WTC11 (cell line): Measurements from ENCODE around the gene FGD3. TPM values are rescaled to one million over a fixed set of nuclear protein-coding genes. Genes with fewer than 3 reads are reported as not detected.
A peak's percentile ranks its signal among the peaks of the same experiment; 100 is the strongest.

Experiments used
- ATAC-seq: fragments of 200-7000 bp; cut with Tn5 transposase; 2 replicates; pipeline ENCODE4 v1.10.0; 2021; ENCODE audit warnings: mild to moderate bottlenecking, moderate library complexity
- CTCF ChIA-PET: fragments of 300-600 bp; sonication (Branson Sonifier 250); formaldehyde crosslinking; loops from one replicate; lab custom pipeline; 2021; ENCODE audit warnings: antibody characterized with exemption; lab: Charles Lee
- POLR2A ChIA-PET: fragments of 350-600 bp; sonication (Branson Sonifier 250); formaldehyde crosslinking; loops from one replicate; lab custom pipeline; 2021; ENCODE audit warnings: antibody characterized with exemption; lab: Charles Lee
- DNase-seq: peaks from one replicate; pipeline ENCODE4 v3.0.0; 2021; ENCODE audit warnings: low spot score
- H3K27ac Mint-ChIP-seq: 2 replicates; pipeline ENCODE4 v1.8.0; 2021; ENCODE audit warnings: mixed read lengths
- H3K27me3 Mint-ChIP-seq: 2 replicates; pipeline ENCODE4 v1.8.0; 2021; ENCODE audit warnings: low read depth, mild to moderate bottlenecking, moderate library complexity, mixed read lengths
- H3K36me3 Mint-ChIP-seq: 2 replicates; pipeline ENCODE4 v1.8.0; 2021; ENCODE audit warnings: mixed read lengths
- H3K4me1 Mint-ChIP-seq: 2 replicates; pipeline ENCODE4 v1.8.0; 2022; ENCODE audit warnings: mixed read lengths
- H3K4me3 Mint-ChIP-seq: 2 replicates; pipeline ENCODE4 v1.8.0; 2021; ENCODE audit warnings: mild to moderate bottlenecking, moderate library complexity, mixed read lengths
- H3K9me3 Mint-ChIP-seq: 2 replicates; pipeline ENCODE4 v1.8.0; 2021; ENCODE audit warnings: mixed read lengths
- ATF2 ChIP-seq: sonication (generic); formaldehyde crosslinking; IDR thresholded peaks from 2 replicates; pipeline ENCODE4 v1.8.1; 2022; ENCODE audit warnings: low read depth, missing genetic modification reagents, borderline replicate concordance
- ATF6 ChIP-seq: sonication (generic); formaldehyde crosslinking; IDR thresholded peaks from 2 replicates; pipeline ENCODE4 v1.8.1; 2023; ENCODE audit warnings: mild to moderate bottlenecking, missing genetic modification reagents
- CBFB ChIP-seq: sonication (generic); formaldehyde crosslinking; IDR thresholded peaks from 2 replicates; pipeline ENCODE4 v1.8.1; 2022; ENCODE audit warnings: mild to moderate bottlenecking, low read depth, missing genetic modification reagents
- E2F1 ChIP-seq: sonication (generic); formaldehyde crosslinking; IDR thresholded peaks from 2 replicates; pipeline ENCODE4 v1.8.0; 2022; ENCODE audit warnings: mild to moderate bottlenecking, missing genetic modification reagents
- ETV6 ChIP-seq: sonication (generic); formaldehyde crosslinking; IDR thresholded peaks from 2 replicates; pipeline ENCODE4 v1.8.1; 2022; ENCODE audit warnings: mild to moderate bottlenecking, missing genetic modification reagents
- FOXP1 ChIP-seq: sonication (generic); formaldehyde crosslinking; IDR thresholded peaks from 2 replicates; pipeline ENCODE4 v1.8.0; 2022; ENCODE audit warnings: missing genetic modification reagents, mild to moderate bottlenecking, moderate library complexity, borderline replicate concordance
- GTF2I ChIP-seq: fragments of 250-450 bp; sonication (Bioruptor Pico); conservative IDR thresholded peaks from 2 replicates; pipeline ENCODE4 v1.4.0; 2021; ENCODE audit warnings: mild to moderate bottlenecking
- JAZF1 ChIP-seq: fragments of 250-450 bp; sonication (Bioruptor Pico); IDR thresholded peaks from 2 replicates; pipeline ENCODE4 v1.9.0; 2021; ENCODE audit warnings: moderate library complexity, mild to moderate bottlenecking, inconsistent platforms
- JUN ChIP-seq: sonication (generic); formaldehyde crosslinking; IDR thresholded peaks from 2 replicates; pipeline ENCODE4 v1.8.0; 2023; ENCODE audit warnings: mild to moderate bottlenecking, missing genetic modification reagents
- NFYB ChIP-seq: sonication (generic); formaldehyde crosslinking; conservative IDR thresholded peaks from 2 replicates; pipeline ENCODE4 v1.8.0; 2022; ENCODE audit warnings: low read depth, missing genetic modification reagents
- OVOL2 ChIP-seq: fragments of 250-450 bp; sonication (Bioruptor Pico); IDR thresholded peaks from 2 replicates; pipeline ENCODE4 v1.9.0; 2021; ENCODE audit warnings: mild to moderate bottlenecking, borderline replicate concordance
- TCF7 ChIP-seq: sonication (generic); formaldehyde crosslinking; IDR thresholded peaks from 2 replicates; pipeline ENCODE4 v1.8.0; 2022; ENCODE audit warnings: mild to moderate bottlenecking, low read depth, missing genetic modification reagents, moderate library complexity
- TEAD1 ChIP-seq: sonication (generic); formaldehyde crosslinking; IDR thresholded peaks from 2 replicates; pipeline ENCODE4 v1.8.0; 2022; ENCODE audit warnings: mild to moderate bottlenecking, missing genetic modification reagents
- TP53 ChIP-seq: sonication (generic); formaldehyde crosslinking; IDR thresholded peaks from 2 replicates; pipeline ENCODE4 v1.8.1; 2023; ENCODE audit warnings: mild to moderate bottlenecking, missing genetic modification reagents
- USF2 ChIP-seq: sonication (generic); formaldehyde crosslinking; IDR thresholded peaks from 2 replicates; pipeline ENCODE4 v1.8.1; 2023; ENCODE audit warnings: mild to moderate bottlenecking, missing genetic modification reagents, moderate library complexity
- ZMAT4 ChIP-seq: fragments of 250-450 bp; sonication (Bioruptor Pico); IDR thresholded peaks from 2 replicates; pipeline ENCODE4 v1.9.0; 2021; ENCODE audit warnings: mild to moderate bottlenecking
- ZNF425 ChIP-seq: fragments of 250-450 bp; sonication (Bioruptor Pico); conservative IDR thresholded peaks from 2 replicates; pipeline ENCODE4 v1.9.0; 2021; ENCODE audit warnings: mild to moderate bottlenecking
- total RNA-seq: library from RNA; stranded (reverse); gene quantifications from 3 replicates; pipeline ENCODE4 v1.2.3, GENCODE V29; 2021

FGD3 gene
- total RNA-seq, 1 experiment from 2014 or later: 1.9 TPM

- TF ChIP-seq ATF6 (CRISPR knock-in tag): no peak
- no peak for TF ChIP-seq NFYB (CRISPR knock-in tag)
- no peak for TF ChIP-seq OVOL2
- no peak for TF ChIP-seq JAZF1
Measured at GRCh38 chr9:92945796-92946195, 1.5 kb upstream of the FGD3 start (continued).

GRCh38 chr9:92948038-92948534 is 763 bp downstream of the FGD3 start:
- ATAC-seq (no peak), DNase-seq (no peak)
- Mint-ChIP-seq H3K27ac (no peak overlapping the region), H3K4me1 (peaks cover 14% of the 10 kb centered on the region), H3K36me3 (peaks cover 13% of the 10 kb centered on the region), H3K9me3 (peaks cover 22% of the 10 kb centered on the region), H3K4me3 (peak overlapping the region; percentile 63), H3K27me3 (peaks cover 11% of the 10 kb centered on the region; the same call in 1 of the 2 replicates)
- no peak for TF ChIP-seq TP53 (CRISPR knock-in tag)
- CTCF ChIA-PET: interaction anchor here (1.0 to 1.5 kb wide), 5 partner anchors 9 to 206 kb away, joined by 4 to 5 read pairs (median 4); no protein-coding TSS in a partner anchor
- POLR2A ChIA-PET: interaction anchor here (0.6 to 1.0 kb wide), 2 partner anchors 9 to 128 kb away, joined by 3 read pairs; no protein-coding TSS in a partner anchor

GRCh38 chr9:92948632-92949031 is 1.3 kb downstream of the FGD3 start:
- peaks cover 22% of the 10 kb centered on the region for H3K9me3 Mint-ChIP-seq
- peaks cover 13% of the 10 kb centered on the region for H3K36me3 Mint-ChIP-seq
- CTCF ChIA-PET: interaction anchor here (1.4 to 1.5 kb wide), 2 partner anchors 55 to 160 kb away, joined by 4 read pairs; no protein-coding TSS in a partner anchor
- POLR2A ChIA-PET: interaction anchor here (0.6 kb wide), 1 partner anchor 246 kb away, joined by 3 read pairs; no protein-coding TSS in a partner anchor
- H3K4me3 Mint-ChIP-seq: no peak overlapping the region
- DNase-seq: no peak
- TF ChIP-seq CBFB (no peak), ZNF425 (no peak), GTF2I (CRISPR knock-in tag) (no peak), NFYB (CRISPR knock-in tag) (no peak), TCF7 (CRISPR knock-in tag) (no peak), TEAD1 (CRISPR knock-in tag) (no peak), ZMAT4 (CRISPR knock-in tag) (no peak), ETV6 (CRISPR knock-in tag) (no peak), USF2 (CRISPR knock-in tag) (no peak), FOXP1 (CRISPR knock-in tag) (no peak), E2F1 (CRISPR knock-in tag) (no peak), ATF2 (CRISPR knock-in tag) (no peak), JUN (CRISPR knock-in tag) (no peak)
- peaks cover 11% of the 10 kb centered on the region; the same call in 1 of the 2 replicates for H3K27me3 Mint-ChIP-seq
- no peak overlapping the region for H3K27ac Mint-ChIP-seq
- peaks cover 14% of the 10 kb centered on the region for H3K4me1 Mint-ChIP-seq
- no peak for ATAC-seq
